ENCODE data around the gene SLC6A6.
A peak's percentile ranks its signal among the peaks of the same experiment; 100 is the strongest.
"Not testable (repeated sequence)": the region's sequence is repeated elsewhere in the genome, so short reads cannot be mapped to it uniquely, and the experiment has no call there.

The SLC6A6 gene

GRCh38 chr3:14433106-14433505, 30.7 kb downstream of the SLC6A6 start:
- DNase-seq (no peak), ATAC-seq (replicated peaks) (no peak)
- Mint-ChIP-seq H3K4me1 (ENCODE audit: low read depth in 2 of 2) (peaks cover 72 to 74% of the 10 kb centered on the region in 2 donors), H3K27ac (peak overlapping the region; percentile 95 to 100), H3K9me3 (no peaks in the 10 kb centered on the region), H3K27me3 (no peaks in the 10 kb centered on the region), H3K4me3 (peak overlapping the region; percentile 80 to 87), H3K36me3 (ENCODE audit: insufficient read depth) (peaks cover 36% of the 10 kb centered on the region)

DNA sequence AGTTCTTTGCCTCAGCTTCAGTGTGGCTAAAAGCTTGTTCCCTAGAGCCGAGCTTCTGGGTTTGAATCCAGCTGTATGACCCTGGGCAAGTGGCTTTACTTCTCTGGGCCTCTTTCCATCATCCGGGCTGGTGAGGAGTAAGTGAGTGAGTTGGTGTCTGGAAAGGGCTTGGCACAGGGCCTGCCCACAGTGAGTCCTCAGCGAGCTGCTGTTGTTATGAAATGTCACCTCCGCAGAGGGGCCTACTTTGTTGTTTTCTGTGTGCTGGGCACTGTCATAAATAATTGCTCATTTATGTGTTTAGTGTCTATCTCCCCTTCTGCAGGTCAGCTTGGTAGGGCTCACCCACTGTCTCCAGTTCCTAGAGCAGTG, 31.7 kb downstream of the SLC6A6 start:
- Mint-ChIP-seq H3K9me3 (no peaks in the 10 kb centered on the region), H3K4me3 (peak overlapping the region; percentile 80 to 87), H3K27me3 (no peaks in the 10 kb centered on the region), H3K27ac (peak overlapping the region; percentile 95 to 100), H3K36me3 (ENCODE audit: insufficient read depth) (peaks cover 34% of the 10 kb centered on the region), H3K4me1 (ENCODE audit: low read depth in 2 of 2) (peaks cover 67 to 70% of the 10 kb centered on the region in 2 donors)
- ATAC-seq (replicated peaks), result no peak
- DNase-seq, result peak in 1 of 3 experiments; percentile 17

GRCh38 chr3:14434498-14435151, 32.2 kb downstream of the SLC6A6 start:
- no peak for DNase-seq
- H3K4me1 Mint-ChIP-seq (ENCODE audit: low read depth in 2 of 2), result peaks cover 66 to 67% of the 10 kb centered on the region in 2 donors
- no peaks in the 10 kb centered on the region for H3K9me3 Mint-ChIP-seq
- H3K27me3 Mint-ChIP-seq, result no peaks in the 10 kb centered on the region
- peaks cover 34% of the 10 kb centered on the region for H3K36me3 Mint-ChIP-seq (ENCODE audit: insufficient read depth)
- peak overlapping the region; percentile 95 to 100 for H3K27ac Mint-ChIP-seq
- peak overlapping the region; percentile 80 to 87 for H3K4me3 Mint-ChIP-seq
- no peak for ATAC-seq (replicated peaks)

GRCh38 chr3:14435175-14436014, 33.0 kb downstream of the SLC6A6 start:
- H3K36me3 Mint-ChIP-seq (ENCODE audit: insufficient read depth), result peaks cover 34% of the 10 kb centered on the region
- ATAC-seq (replicated peaks) (no peak), DNase-seq (no peak)
- peak overlapping the region; percentile 95 to 100 for H3K27ac Mint-ChIP-seq
- no peaks in the 10 kb centered on the region for H3K27me3 Mint-ChIP-seq
- peak overlapping the region; percentile 80 to 87 for H3K4me3 Mint-ChIP-seq
- H3K4me1 Mint-ChIP-seq (ENCODE audit: low read depth in 2 of 2), result peaks cover 66 to 67% of the 10 kb centered on the region in 2 donors
- no peaks in the 10 kb centered on the region for H3K9me3 Mint-ChIP-seq

DNA sequence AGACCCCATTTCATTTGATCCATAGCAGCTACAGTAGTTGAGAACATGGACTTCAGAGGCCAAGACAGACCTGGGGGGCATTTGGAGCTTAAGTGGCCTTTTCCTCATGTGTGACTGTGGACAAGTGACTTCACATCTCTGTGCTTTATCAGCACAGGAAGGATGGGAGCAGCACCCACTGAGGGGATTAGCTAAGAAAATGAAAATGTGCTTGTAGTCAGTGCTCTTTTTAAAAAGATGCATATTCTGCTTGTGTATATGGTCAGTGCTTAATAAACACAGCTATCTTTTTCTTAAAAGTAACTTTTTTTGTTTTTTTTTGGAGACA, 34.5 kb downstream of the SLC6A6 start:
- peak overlapping the region; percentile 80 to 95 for H3K27ac Mint-ChIP-seq
- H3K4me3 Mint-ChIP-seq, result peak overlapping the region in 1 of 2 donors; percentile 4
- peaks cover 29% of the 10 kb centered on the region for H3K36me3 Mint-ChIP-seq (ENCODE audit: insufficient read depth)
- DNase-seq, result no peak
- no peaks in the 10 kb centered on the region for H3K27me3 Mint-ChIP-seq
- peaks cover 57 to 59% of the 10 kb centered on the region in 2 donors for H3K4me1 Mint-ChIP-seq (ENCODE audit: low read depth in 2 of 2)
- ATAC-seq (replicated peaks), result no peak
- no peaks in the 10 kb centered on the region for H3K9me3 Mint-ChIP-seq

DNA sequence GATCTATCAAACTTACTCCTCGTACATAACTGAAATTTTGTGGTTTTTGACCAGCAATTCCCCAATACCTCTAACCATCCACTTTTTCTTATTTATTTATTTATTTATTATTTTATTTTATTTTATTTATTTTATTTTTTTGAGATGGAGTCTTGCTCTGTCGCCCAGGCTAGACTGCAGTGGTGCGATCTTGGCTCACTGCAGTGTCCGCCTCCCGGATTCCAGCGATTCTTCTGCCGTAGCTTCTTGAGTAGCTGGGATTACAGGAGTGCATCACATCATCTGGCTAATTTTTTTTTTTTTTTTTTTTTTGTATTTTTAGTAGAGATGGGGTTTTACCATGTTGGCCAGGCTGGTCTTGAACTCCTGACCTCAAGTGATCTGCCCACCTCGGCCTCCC, 35.3 kb downstream of the SLC6A6 start:
- not testable (repeated sequence) for DNase-seq; H3K27me3 Mint-ChIP-seq; H3K9me3 Mint-ChIP-seq; ATAC-seq (replicated peaks); H3K4me3 Mint-ChIP-seq
- peak overlapping the region in 1 of 2 donors; percentile 84 for H3K27ac Mint-ChIP-seq
- peaks cover 21% of the 10 kb centered on the region for H3K36me3 Mint-ChIP-seq (ENCODE audit: insufficient read depth)
- H3K4me1 Mint-ChIP-seq (ENCODE audit: low read depth in 2 of 2), result peaks cover 52 to 53% of the 10 kb centered on the region in 2 donors

- ATAC-seq (replicated peaks) (no peak), DNase-seq (no peak)
- H3K27ac Mint-ChIP-seq, result peak overlapping the region; percentile 71 to 84
- no peaks in the 10 kb centered on the region for H3K27me3 Mint-ChIP-seq
- no peak overlapping the region for H3K4me3 Mint-ChIP-seq
- H3K36me3 Mint-ChIP-seq (ENCODE audit: insufficient read depth), result peaks cover 17% of the 10 kb centered on the region
- H3K4me1 Mint-ChIP-seq (ENCODE audit: low read depth in 2 of 2), result peaks cover 46 to 47% of the 10 kb centered on the region in 2 donors
- no peaks in the 10 kb centered on the region for H3K9me3 Mint-ChIP-seq
These were observed 35.9 kb downstream of the SLC6A6 start for GRCh38 chr3:14438262-14438661.

DNA sequence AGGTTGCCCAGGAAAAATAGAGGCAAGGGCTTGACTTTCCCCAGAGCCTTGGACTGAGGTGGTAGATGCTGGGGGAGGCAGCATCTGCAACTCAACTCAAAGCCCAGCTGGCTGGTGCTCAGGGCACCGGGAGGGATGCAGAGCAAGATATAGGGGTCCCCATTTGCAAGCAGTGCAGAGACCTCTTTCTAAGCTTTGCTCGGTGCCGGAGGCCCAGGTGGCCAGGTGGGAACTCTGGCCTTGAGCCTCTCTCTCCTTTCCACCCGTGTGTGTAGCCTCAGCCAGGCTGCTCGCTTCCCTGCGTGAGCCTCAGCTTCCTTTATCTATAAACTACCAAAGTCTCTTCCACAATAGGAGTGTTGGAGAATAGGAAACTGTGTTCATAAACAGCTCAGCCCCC, 36.5 kb downstream of the SLC6A6 start:
- peak overlapping the region; percentile 84 to 90 for H3K27ac Mint-ChIP-seq
- no peaks in the 10 kb centered on the region for H3K27me3 Mint-ChIP-seq
- H3K4me3 Mint-ChIP-seq, result no peak overlapping the region
- H3K4me1 Mint-ChIP-seq (ENCODE audit: low read depth in 2 of 2), result peaks cover 41 to 42% of the 10 kb centered on the region in 2 donors
- no peak for ATAC-seq (replicated peaks)
- DNase-seq, result no peak
- peaks cover 17% of the 10 kb centered on the region for H3K36me3 Mint-ChIP-seq (ENCODE audit: insufficient read depth)
- H3K9me3 Mint-ChIP-seq, result no peaks in the 10 kb centered on the region

DNA sequence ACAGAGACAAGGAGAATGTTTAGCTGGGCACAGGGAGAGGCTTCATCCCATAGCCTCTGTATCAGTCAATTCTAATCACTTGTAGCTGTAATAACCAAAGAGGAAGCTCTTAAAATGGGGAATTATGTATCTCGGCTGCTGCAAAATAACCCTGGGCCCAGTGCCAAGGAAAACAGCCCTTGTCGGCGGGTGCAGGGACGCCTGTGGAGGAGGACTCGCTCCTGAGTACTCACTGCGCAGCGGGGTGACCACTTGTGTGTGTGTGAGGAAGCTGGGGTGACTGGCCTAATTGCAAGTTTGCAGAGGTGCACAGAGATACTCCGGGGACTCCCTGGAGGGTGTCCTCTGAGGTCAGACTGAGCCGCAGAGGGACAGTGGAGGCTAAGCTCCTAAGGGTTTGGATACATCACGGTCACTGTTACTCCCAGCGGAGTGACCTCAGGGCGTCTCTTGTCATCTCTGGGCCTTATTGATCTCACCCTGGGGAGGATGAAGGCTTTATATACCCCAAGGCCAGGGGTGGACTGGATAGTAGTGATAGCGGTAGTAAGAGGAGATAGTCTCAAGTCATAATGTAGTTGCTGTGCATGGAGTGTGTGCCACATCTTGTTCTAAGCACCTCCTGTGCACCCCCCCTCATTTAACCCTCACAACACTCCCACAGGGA, 37.2 kb downstream of the SLC6A6 start:
- no peak overlapping the region for H3K4me3 Mint-ChIP-seq
- peaks cover 36 to 39% of the 10 kb centered on the region in 2 donors for H3K4me1 Mint-ChIP-seq (ENCODE audit: low read depth in 2 of 2)
- H3K9me3 Mint-ChIP-seq, result no peaks in the 10 kb centered on the region
- H3K27ac Mint-ChIP-seq, result peak overlapping the region; percentile 84 to 90
- peak; percentile 11 for ATAC-seq (replicated peaks)
- no peaks in the 10 kb centered on the region for H3K27me3 Mint-ChIP-seq
- H3K36me3 Mint-ChIP-seq (ENCODE audit: insufficient read depth), result peaks cover 22% of the 10 kb centered on the region
- DNase-seq, result no peak

DNA sequence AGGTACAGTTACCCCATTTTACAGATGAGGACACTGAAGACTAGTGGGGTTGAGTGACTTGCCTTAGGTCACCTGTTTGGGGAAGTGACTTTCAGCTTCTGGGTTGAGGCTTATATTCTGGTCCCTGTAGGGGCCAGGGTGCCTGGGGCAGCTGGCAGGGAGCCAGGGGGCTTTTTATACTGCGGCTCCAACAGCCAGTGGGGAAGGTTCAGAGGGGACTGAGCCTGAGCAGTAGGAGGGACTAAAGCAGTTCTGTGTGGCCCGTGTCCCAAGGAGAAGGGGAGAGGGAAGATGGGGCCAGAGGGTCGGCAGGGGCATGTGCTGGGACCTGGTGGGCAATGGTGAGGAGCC, 37.7 kb downstream of the SLC6A6 start:
- DNase-seq, result no peak
- Mint-ChIP-seq H3K9me3 (no peaks in the 10 kb centered on the region), H3K4me3 (no peak overlapping the region), H3K36me3 (ENCODE audit: insufficient read depth) (peaks cover 21% of the 10 kb centered on the region), H3K27me3 (no peaks in the 10 kb centered on the region), H3K27ac (peak overlapping the region; percentile 84 to 90), H3K4me1 (ENCODE audit: low read depth in 2 of 2) (peaks cover 31 to 34% of the 10 kb centered on the region in 2 donors)
- ATAC-seq (replicated peaks), result no peak

DNA sequence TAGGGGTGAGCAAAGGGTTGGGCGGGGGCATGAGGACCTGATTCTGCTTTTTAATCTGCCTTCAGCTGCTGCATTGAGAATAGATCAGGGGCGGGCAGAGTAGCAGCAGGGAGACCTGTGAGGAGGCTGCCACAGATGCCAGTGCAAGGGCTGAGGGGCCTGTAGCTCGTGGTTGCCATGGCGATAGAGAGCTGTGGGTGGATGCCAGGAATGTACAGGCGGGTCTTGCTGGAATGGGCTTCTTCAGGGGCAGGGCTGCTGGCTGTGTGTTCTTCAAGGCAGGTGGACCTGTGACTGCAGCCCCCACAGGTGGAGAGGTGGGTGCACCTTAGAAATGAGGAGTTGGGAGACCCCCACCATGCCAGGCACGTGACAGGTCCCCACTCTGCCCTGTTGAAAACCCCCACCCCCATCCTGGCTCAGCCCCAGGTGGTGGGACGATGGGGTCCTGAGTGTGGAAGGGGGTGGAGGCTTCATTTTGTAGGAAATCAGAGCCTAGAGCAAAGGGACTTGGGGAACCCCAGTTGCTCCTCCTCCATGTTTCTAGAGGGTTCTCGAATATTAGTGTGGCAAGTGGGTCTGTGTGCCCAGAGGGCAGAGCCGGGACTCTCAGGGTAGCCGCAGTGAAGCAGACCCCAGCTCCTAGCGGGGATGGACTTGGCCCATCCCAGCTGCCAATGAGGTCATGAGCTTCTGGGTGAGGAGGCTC, 38.3 kb downstream of the SLC6A6 start:
- ATAC-seq (replicated peaks) (no peak), DNase-seq (no peak)
- Mint-ChIP-seq H3K27me3 (no peaks in the 10 kb centered on the region), H3K27ac (peak overlapping the region; percentile 84 to 90), H3K4me3 (no peak overlapping the region), H3K9me3 (no peaks in the 10 kb centered on the region), H3K36me3 (ENCODE audit: insufficient read depth) (peaks cover 18% of the 10 kb centered on the region), H3K4me1 (ENCODE audit: low read depth in 2 of 2) (peaks cover 27 to 30% of the 10 kb centered on the region in 2 donors)

GRCh38 chr3:14441240-14441919, 39.0 kb downstream of the SLC6A6 start:
- no peaks in the 10 kb centered on the region for H3K27me3 Mint-ChIP-seq
- H3K4me3 Mint-ChIP-seq, result no peak overlapping the region

DNA sequence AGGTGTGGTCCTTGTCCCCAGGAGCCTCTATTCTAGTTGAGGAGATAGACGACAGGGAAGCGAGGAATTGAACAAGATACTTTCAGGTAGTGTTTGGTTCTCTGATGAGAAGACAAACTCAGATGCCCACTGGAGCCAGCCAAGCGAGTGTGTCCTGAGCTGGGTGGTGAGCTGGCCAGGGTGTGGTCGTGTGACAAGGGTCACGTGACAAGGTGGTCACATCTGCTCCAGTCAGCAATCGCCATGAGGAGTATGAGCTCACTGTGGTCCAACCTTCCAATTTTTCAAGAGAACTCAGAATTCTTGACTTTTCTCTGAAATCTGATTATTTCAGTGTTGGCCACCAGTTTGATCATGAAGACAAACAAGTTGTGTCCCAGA, 39.5 kb downstream of the SLC6A6 start:
- Mint-ChIP-seq H3K27me3 (no peaks in the 10 kb centered on the region), H3K27ac (peak overlapping the region; percentile 17 to 33), H3K4me3 (no peak overlapping the region), H3K4me1 (ENCODE audit: low read depth in 2 of 2) (peaks cover 22 to 30% of the 10 kb centered on the region in 2 donors), H3K36me3 (ENCODE audit: insufficient read depth) (peaks cover 23% of the 10 kb centered on the region), H3K9me3 (no peaks in the 10 kb centered on the region)
- DNase-seq, result no peak
- ATAC-seq (replicated peaks), result no peak

More at GRCh38 chr3:14441240-14441919, 39.0 kb downstream of the SLC6A6 start:
- DNase-seq (no peak), ATAC-seq (replicated peaks) (no peak)
- Mint-ChIP-seq H3K27ac (peak overlapping the region; percentile 17 to 33), H3K9me3 (no peaks in the 10 kb centered on the region), H3K36me3 (ENCODE audit: insufficient read depth) (peaks cover 23% of the 10 kb centered on the region), H3K4me1 (ENCODE audit: low read depth in 2 of 2) (peaks cover 27 to 30% of the 10 kb centered on the region in 2 donors)
